GM19023 (cell line): ENCODE data around the gene CLK4.

Experiments used
- ATAC-seq: cut with Tn5 transposase; IDR thresholded peaks from one replicate; pipeline ENCODE4 v1.9.1; 2021; ENCODE audit warnings: mild to moderate bottlenecking, moderate library complexity; ENCODE audit not compliant: unreplicated experiment

Gene CLK4

DNA sequence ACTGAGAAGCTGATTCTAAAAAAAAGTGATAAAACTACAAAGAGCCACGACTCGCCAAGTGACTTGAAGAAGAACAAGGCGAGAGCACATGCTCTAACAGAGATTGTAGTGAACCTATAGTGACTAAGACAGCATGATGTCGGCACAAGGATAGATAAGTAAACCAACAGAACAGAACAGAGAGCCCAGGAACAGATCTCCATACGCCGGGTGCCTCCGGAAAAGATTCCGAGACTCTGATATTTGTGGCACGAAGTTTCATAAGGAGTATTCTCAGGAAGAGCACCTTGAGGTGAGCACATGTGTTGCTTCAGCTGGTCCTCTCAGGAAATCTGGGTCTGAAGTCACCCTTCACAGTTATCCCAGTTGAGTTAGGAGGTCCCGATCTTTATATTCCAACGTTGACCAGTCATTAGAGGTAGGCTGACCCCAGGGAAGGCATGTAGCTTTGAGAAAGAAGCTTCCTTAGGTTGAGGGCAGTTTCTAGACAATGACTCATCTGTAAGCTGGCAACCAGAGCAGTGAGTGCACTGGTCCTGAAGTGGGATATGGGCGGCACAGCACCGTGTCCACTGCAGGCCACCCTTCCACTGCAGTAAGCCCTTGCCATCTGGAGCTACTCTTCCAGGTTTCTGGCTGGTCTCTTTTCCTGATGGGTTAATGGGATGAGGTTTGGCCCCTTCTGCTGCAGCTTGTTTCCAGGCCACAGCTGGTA is 13.6 kb upstream of the CLK4 start:
- ATAC-seq: no peak

DNA sequence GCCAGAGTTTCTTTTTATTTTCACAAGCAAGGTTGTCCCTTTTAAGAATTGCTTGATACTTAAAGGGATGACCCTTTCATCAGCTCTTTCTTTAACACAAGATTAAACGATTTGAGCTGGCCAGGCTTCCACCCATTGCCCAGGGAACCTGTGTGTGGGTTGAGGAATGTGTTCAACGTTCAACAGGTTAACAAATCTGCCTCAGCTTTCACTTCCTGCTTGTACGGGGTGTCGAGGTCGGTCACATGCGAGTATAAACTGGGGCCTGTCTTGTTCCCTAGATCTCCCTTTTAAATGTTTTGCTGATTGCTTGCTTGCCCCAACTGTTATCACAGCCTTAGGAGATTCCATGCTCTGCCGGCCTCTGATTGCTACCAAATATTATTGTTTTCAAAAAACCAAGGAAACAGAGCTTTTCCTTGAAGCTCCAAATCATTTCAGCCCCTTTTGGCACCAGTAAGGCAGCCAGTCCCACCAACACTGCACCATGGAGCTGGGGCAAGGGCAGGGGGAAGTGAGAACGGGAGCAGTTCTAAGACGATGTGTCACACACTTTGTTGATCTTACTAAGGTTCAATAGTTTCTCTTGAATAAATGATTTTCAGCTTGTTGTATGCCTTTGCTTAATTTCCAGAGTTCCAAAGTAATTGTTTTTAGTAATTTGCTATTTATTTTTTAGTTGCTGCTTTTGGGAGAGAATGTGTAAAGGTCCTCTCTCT is 10.7 kb upstream of the CLK4 start:
- ATAC-seq: no peak

DNA sequence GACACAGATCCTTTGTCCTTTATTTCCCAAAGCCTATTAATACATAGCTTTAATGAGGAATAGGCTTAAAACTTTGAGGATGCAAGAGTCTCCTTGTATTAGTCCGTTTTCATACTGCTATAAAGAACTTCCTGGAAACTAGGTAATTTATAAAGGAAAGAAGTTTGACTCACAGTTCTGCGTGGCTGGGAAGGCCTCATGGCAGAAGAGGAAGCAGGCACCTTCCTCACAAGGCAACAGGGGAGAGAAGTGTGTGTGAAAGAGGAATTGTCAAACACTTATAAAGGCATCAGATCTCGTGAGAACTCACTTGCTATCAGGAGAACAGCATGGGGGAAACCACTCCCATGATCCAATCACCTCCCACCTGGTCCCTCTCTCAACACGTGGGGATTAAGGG is 5.4 kb upstream of the CLK4 start:
- no peak for ATAC-seq

DNA sequence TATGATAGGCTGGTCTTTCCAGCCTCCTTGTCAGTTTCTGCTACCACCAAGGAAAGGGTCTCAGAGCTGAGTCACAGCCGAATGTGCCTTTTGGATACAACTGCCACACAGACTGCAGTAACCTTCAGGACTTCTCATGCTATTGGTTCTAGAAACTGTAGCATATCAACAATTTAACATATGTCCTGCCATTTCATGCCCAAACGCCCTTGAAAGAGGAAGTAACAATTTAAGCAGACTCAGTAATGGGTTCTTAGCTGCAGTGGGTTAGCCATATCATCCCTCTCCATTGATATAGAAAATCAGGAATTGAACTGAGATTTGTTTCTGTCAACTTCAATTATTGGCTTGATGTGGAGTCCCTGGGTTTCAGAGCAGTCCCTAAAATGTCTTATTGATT is 4.1 kb upstream of the CLK4 start:
- no peak for ATAC-seq

DNA sequence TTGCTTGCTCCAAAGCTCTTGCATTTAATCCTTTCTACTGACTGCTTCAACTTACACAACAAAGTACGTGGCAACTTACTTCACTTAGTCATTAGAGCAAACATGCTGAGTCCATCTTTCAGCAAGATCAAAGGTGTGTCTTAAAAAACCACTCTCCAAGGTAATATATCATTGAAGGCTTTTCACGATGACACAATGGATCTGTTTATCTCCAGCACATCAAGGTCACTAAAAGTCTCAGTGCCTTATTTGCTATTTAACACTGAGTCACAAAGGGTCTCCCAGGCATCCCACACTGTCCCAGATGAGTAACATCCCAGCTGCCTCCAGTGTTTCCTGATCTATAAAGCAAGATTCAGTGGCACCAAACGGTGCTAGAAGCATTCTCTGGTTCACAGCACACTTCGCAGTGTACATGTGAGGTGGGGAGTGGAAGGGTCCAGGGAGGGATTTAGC is 3.7 kb upstream of the CLK4 start:
- no peak for ATAC-seq

DNA sequence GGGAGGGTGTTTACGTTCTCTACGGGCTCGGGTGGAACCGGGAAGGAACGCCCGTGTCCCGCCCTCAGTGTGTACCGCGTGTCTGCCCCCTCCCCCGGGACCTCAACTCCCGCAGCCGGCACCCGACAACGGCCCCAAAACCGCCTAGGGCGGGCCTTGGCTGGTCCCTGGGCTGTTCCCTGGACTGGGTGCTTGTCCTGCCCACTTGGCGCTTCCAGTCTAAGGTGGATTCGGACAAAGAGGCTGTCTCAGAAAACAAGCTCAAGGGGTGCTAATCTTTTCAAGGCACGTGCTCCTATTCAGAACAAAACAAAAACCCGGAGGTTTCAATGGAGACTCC is 379 bp upstream of the CLK4 start:
- no peak for ATAC-seq

DNA sequence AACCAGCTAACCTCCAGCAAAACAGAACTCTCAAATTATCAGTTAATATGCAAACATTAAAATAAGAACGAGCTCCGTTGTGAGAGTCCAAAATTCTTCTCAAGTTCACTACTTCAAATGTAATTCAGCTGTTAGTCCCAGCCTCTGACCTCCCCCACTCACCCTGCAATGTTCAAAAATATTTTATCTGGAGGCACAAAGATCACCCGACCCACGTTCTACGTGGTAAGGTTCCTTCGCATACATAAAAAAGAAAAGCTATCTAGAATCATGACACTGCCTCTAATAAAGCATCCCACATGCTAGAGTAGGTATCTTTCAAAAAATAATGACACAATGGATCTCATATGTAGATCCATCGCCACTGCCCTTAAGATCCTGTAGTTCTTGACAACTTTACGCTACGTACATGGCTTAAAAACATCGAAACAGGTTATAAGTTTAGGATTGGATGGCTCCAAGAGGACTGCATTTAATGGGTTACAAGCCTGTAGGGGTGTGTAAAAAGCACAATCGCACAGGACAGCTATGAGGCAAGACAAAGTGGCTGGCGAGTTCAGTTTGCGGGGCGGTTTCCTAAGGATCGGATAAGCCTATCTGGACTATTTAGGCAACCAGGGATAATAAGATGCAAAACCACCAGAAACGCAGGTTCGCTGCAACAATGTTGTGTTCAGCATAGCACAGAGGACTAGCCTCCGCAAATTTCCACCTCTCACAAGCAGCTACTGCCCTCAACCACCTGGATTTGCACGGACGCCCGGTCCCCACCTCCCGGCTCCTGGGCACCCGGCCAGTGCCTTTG is 969 bp downstream of the CLK4 start:
- ATAC-seq: peak; percentile 8

DNA sequence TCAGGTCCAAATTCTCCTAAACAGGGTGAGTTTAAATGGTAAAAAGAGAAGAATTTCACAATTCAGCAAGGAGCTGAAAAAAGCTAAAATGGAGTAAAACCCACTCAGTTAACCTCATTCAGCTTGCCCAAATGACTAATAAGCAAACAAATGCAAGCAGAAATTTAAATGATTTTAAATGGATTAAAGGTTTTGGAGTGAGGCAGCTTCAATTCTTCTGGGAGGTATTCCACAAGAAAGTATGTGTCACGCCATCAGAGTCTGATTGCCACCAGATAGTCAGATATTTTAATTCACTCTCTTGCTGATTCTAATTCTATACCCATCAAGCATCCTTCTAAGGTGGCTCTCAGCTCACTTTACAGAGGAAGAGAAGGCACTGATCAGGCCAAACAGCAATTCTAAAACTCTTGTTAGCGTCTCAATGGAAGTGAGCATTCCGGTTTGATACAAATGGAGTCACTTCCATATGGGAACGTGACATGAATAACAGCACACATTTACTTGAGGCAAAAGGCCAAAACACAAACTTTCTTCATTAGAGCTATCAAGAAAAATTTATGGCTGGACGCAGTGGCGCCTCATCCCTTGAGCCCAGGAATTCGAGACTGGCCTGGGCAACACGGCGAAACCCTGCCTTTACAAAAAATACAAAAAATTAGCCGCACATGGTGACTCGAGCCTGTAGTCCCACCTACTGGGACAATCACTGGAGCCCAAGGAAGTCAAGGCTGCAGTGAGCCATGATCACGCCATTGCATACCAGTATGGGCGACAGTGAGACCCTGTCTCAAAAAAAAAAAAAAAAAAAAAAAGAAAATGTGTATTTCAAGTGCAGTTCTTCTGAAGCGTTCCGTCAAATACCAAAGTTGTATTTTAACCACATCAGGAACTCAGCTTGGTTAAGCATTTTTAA is 2.0 kb downstream of the CLK4 start:
- no peak for ATAC-seq

DNA sequence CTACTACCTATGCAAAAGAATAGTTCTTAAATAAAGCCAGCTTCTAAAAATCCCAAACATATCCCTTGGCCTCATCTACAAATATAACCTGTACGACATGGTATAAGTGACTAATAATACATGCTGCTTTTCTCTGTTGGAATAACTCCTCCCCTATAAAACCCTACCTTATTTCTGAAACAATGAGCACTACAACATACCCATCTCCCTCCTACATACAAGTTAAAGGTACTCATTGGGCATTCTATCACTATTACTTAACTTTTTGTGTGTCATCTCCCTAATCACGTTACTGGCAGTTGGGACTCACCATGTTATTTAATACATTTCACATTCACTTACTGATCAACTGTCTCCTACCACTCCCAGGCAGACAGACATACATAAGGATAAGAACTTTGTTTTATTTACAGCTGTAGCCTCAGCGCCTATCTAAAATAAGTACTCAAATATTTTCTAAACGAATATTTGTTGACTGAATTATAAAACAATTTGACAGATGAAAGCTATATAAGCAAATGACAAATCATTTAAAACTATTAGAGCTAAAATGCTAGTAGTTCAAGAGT is 4.1 kb downstream of the CLK4 start:
- no peak for ATAC-seq

DNA sequence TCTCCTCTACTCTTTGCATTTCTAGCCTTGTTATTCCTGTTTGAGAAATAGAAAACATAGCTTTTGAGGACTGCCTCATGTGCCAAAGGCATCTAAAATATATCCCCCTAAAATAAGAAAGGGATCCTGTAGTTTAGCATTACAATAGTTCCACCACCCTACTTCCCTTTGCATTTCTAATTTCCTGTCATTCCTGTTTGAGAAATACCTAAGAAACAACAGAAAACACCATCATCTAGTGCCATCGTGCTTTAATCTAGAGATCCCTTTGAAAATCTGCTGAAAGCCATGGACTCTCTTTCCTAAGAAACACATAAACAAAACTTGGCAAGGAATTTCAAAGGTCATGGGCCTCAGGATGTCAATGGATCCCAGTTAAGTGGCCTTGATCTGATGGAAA is 7.5 kb downstream of the CLK4 start:
- ATAC-seq: no peak

DNA sequence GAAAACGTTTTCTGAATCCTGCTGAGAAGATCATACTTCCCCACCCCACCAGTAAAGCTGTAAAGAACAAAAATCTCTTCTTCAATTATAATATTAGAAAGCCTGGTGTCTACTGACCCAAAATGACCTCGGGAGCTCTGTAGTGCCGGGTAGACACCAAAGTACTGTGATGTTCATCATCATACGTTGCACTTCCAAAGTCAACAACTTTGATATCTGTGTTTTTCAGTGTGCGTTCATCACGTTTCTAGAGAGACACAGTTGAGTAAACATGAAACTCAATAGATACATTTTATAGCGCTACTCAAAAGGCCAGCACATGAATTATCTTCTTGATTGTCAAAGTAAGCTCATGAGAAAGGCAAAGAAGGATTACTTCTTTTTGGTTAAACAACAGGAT is 14.6 kb downstream of the CLK4 start:
- no peak for ATAC-seq

DNA sequence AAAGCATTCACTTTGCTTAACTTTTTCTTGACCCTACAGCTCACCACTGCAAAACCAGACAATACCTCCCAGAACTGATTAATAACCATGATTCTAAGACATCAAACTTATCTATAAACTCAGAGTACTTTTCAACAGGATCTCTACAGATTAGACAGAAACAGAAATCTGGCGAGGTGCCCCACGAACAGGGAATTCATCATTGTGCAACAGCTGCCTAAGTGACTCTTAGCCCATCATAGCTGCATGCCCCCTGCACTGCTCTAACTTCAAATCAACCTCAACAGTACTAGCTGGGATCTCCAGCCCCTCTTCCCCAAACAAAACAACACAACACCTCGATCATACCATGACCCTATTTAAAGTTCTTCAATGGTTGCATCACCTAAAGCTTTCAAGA is 20.6 kb downstream of the CLK4 start:
- ATAC-seq: no peak

DNA sequence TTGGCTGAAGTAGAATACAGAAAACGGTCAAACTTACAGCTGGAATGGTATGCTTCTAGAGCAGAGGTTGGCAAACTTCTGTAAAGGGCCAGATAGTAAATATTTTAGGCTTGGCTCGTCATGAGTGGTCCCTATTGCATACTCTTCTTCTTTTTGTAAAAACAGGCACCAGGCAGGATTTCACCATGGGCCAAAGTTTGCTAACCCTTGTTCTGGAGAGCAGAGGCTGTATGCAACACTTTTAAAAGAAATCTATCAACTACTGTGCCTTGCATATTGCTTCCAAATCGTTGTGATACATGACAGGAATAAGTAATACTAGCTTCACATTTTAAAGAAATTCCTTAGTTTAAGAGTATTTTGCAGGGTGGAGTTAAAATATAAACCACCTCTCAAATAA is 21.1 kb downstream of the CLK4 start:
- no peak for ATAC-seq

DNA sequence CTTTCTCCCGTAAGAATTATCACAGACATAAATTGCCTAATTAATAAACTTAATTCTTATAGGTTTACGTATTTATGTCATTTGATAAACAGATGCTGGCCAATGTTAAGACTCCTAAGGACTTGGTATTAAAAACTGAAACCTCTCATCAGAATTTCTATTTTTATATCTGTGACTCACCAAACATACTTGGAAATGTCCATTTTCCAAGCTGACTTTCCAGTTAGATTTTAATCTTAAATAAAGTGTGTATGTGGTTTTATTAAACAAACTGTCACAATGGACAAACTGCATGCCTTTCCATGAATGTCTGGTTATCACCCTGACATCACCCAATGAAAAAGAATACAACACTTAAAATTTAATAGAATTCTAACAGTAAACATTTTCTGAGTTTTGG is 24.1 kb downstream of the CLK4 start:
- no peak for ATAC-seq

DNA sequence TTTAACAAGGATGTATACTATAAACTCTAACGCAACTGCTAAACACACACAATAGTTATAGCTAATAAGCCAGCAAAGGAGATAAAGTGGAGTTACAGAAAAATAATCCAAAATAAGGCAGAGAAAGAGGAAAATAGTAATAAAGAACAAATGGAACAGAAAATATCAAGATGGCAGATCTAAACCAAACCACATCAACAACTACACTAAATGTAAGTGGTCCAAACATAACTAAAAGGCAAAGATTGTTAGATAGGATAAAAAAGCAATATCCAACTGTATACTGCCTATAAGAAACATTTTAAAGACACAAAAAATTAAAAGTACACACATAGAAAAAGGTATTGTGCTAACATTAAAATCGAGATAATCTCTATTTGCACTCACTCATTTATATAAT is 31.1 kb downstream of the CLK4 start:
- no peak for ATAC-seq

DNA sequence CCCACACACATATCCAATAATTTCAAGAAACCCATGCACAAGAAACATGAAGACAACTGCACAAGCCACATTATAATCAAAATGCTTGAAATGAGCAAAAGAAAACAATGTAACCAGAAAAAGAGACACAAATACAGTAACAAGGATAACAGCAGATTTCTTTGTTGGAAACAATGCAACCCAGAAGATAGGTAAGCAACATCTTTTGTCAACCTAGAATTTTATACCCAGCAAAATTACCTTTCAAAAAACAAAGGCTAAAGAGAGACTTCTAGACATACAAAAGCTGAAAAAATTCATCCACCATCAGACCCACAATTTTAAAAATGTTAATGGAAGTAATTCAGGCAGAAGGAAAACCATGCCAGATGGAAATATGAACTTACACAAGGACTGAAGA is 31.7 kb downstream of the CLK4 start:
- ATAC-seq: no peak

DNA sequence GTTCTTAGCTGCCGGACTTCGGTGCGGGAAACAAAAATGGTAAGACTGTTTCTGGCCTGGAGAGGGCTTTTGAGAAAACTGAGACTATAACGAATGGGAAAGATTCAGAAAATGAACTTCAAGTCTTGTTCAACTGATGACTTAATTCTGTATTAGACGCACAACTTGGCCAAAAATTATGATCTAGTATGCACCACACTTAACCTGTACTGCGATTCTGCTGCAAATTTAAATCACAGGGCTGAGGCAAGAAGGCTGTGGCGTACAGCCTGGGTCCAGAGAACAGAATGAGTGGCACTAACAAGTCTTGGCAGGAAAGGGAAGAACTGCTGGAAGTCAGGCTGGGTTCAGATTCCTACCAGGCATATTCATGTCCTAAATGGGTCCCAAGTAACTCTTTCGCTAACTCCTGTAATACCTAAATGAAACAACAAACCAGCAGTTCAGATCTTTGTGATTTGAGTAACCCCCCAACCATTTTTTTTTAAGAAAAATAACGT is 35.9 kb downstream of the CLK4 start:
- ATAC-seq: no peak

DNA sequence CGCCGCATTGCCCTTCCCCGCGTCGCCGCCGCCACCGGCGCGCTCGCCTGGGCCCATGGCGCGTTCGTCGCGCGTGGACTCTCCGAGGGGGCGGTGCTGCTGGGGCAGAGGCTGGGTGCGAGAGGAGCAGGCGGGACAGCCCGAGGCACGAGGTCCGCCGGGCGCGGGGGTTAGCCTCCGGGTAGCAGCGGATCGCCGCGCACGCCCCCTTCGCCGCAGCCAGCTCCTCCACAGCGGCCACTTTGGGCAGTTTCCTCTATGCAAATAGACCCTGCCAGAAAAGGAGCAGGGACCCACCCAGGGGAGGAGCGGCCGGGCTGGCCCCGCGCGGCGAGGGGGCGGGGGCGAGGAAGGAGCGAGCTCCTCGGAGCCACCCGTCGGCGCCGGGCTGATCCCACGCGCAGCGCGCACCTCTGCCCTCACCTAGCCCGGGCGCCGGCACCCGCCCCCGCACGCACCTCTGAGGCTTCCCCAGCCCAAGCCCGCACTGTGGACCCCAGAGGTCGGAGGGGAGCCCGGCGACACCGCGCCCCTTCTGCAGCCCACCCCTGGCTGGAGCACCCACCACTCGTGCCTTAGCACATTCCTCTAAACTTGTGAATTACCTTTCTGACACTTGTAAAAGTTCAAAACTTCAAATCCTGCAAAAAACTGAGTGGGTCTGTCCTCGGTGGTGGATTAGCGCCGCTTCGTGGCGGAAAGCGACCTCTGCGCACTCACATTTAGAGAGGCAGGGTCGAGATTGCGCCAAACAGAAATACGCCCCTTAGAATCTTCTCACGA is 36.5 kb downstream of the CLK4 start, which contains the start of gene COL23A1:
TSS of gene COL23A1 (minus strand) at position 253 of the 783 bp plus-strand sequence.
- no peak for ATAC-seq
